ENCODE measurements around the gene PLPPR3.

Gene PLPPR3

DNA sequence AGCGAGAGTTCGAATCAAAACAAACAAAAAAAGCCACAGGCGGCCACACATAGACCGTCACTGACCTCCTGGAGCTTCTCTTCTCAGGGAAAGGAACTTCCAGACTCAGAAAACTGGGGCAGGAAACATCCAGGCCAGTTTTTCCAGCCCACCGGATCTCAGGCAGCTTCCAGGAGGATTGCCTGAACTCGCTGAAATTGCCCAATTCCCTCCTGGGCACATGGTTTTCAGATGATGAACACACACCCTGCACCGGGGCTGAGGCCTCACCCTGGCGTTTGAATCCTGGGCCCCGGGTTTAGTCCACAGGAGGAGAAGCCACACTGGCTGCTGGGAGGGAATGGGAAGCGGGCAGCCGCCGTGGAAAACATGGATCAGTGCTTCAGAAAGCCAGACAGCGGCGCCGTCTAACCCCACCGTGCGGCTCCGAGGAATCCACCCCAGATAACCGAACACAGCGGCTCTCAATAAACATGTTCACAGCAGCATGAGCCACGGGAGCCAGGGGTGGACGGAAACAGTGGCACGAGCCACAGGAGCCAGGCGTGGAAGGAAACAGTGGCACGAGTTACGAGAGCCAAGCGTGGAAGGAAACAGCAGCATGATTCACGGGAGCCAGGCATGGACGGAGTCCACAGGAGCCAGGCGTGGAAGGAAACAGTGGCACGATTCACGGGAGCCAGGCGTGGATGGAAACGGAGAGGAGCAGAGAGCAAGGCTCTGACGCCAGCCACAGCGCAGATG, 42.7 kb downstream of the PLPPR3 start:
- peak; percentile 77 to 82 for DNase-seq (ENCODE audit: low read depth in 2 of 2)

DNA sequence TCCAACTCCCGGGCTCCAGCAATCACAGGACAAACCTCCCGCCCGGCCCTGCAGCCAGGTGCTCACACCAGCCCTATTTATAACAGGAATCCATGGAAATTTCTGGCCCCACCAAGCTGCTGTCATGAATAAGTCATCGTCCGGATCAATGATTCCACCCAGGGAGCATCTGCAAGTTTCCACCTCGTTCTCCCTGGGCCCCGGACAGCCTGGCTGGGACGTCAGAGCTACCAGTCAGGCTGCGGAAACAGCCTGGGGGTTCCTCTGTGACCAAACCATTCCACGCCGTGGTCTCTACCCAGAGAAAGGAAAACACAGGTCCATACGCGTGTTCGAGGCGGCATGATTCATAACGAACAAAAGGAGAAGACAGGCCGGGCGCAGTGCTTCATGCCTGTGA, 45.2 kb downstream of the PLPPR3 start:
- no peak for DNase-seq (ENCODE audit: low read depth in 2 of 2)

DNA sequence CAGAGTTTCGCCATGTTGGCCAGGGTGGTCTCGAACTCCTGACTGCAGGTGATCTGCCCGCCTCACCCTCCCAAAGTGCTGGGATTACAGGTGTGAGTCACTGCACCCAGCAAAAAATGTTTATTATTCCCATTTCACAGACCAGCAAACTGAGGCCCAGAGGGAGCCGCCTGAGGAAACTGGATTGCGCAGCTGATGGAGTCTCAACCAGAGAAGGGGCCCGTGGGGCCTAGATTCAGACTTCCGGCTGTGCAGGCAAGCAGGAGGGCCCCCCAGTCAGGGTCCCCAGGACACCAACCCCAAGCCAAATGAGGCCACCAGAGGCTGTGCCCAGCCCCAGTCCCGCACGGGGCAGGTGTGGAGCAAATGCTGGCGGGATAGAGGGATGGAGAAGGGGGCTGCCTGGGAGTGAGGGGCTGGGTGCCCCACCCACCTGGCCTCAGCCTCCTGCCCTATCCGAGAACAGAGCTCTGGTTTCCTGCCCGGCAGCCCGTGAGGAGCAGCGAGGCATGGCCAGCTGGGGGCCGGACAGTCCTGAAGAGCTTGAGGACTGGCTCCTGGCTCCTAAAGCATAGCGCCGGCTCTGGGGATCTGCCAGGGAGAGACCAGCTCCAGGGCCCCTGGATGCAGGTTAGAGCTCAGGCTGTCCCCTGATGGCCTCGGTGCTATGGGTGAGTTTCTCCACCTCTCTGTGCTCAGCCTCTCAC, 48.9 kb downstream of the PLPPR3 start:
- no peak for DNase-seq (ENCODE audit: low read depth in 2 of 2)

DNA sequence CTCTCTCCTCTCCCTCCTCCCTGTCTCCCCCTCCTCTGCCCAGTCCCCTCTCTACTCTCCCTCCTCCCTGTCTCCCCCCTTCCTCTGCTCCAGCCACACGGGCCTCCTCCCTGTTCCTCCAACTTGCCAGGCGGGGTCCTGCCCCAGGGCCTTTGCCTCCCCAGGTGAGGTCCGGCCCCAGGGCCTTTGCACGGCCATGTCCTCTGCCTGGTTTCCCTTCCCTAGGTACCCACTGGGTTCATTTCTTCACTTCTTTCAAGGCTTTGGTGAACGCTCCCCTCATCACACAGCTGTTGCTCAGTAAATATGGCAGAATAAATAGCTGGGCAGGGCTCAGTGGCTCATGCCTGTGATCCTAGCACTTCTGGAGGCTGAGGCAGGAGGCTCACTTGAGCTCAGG, 49.7 kb downstream of the PLPPR3 start:
- no peak for DNase-seq (ENCODE audit: low read depth in 2 of 2)

DNA sequence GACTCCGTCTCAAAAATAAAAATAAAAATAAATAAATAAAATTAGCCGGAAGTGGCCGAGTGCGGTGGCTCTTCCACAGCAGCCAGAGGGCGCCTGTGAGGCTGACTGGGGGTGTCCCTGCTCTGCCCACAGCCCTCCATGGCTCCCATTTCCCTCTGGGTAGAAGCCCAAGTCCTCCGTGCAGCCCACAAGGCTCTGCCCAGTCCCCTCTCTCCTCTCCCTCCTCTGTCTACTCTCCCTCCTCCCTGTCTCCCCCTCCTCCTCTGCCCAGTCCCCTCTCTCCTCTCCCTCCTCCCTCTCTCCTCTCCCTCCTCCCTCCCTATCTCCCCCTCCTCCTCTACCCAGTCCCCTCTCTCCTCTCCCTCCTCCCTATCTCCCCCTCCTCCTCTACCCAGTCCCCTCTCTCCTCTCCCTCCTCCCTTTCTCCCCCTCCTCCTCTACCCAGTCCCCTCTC, 50.4 kb downstream of the PLPPR3 start:
- DNase-seq (ENCODE audit: low read depth in 2 of 2) = no peak

GRCh38 chr19:769616-770015, 52.1 kb downstream of the PLPPR3 start:
- no peak for DNase-seq (ENCODE audit: low read depth in 2 of 2)

GRCh38 chr19:768424-768823, 53.3 kb downstream of the PLPPR3 start:
- DNase-seq (ENCODE audit: low read depth in 2 of 2) = peak; percentile 62 to 65

DNA sequence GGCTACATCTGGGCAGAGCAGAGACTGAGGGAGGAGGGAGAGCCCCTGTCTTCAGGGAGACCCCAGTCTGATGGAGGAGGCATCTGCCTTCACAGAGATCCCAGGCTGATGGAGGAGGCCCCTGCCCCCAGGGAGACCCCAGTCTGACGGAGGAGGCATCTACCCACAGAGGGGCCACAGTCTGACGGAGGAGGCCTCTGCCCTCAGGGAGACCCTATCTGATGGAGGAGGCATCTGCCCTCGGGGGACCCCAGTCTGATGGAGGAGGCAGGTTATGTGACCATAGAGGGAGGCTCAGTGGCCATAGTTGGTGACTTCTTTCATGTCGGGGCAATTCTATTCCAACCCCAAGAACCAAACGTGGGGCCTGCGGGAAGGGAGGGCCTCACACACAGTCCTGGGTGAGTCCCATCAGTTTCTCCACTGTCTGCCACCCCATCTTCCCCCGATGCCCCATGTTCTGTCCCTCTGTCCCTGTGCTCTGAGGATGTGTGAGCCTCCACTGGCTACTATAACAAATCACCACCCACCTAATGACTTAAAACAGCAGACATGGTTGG, 56.5 kb downstream of the PLPPR3 start:
- no peak for DNase-seq (ENCODE audit: low read depth in 2 of 2)

DNA sequence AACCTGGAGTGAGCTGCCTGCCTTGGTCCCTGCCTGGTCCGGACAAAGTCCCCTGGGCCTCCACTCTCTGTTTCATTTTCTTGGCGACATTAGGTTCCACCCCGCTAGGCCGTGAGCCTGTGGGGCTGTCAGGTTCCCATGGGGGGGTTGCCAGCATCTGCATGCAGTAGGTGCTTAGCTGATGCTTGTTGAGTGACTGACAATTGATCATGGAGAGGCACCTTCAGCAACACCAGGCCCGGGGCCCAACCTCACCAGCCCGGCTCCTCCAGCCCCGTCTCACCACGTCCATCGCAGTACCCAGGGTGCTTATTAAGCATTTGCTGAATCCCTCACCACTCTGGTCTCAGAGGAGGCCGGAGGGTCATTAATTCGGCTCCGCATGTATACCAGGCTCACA, 57.5 kb downstream of the PLPPR3 start:
- DNase-seq (ENCODE audit: low read depth in 2 of 2) = no peak

DNA sequence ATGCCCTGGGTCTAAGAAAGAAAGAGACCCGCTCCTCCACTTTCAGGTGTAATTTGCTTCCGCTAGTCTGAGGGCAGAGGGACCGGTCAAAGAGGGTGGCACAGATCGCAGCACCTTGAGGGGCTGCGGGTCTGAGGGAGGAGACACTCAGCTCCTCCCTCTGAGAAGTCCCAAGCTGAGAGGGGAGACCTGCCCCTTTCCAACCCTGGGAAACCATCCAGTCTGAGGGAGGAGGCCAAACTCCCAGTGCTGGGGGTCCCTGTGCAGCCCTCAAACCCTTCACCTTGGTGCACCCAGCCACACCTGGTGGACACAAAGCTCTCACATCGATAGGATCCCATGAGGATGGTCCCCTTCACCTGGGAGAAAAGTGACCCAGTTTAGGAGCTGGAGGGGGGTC, 57.9 kb downstream of the PLPPR3 start:
- DNase-seq (ENCODE audit: low read depth in 2 of 2) = no peak

DNA sequence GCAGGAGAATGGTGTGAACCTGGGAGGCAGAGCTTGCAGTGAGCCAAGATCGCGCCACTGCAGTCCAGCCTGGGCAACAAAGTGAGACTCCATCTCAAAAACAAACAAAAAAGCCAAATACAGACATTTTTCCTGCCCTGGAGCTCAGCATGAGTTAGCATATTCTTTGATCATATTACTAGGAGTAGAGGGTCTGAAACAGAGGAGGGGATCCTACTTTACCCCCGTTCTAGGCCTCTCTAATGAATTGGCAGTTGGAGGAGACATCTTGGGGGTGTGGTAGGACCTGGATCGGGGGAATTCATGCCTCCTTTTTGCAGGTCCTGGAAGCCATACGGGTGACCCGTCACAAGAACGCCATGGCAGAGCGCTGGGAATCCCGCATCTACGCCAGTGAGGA, 58.6 kb downstream of the PLPPR3 start:
- DNase-seq (ENCODE audit: low read depth in 2 of 2) = no peak

All from fibroblast of skin of left biceps (primary cell).